Measurements from ENCODE around the gene NSD1.

- TF ChIP-seq, protein P1, sequence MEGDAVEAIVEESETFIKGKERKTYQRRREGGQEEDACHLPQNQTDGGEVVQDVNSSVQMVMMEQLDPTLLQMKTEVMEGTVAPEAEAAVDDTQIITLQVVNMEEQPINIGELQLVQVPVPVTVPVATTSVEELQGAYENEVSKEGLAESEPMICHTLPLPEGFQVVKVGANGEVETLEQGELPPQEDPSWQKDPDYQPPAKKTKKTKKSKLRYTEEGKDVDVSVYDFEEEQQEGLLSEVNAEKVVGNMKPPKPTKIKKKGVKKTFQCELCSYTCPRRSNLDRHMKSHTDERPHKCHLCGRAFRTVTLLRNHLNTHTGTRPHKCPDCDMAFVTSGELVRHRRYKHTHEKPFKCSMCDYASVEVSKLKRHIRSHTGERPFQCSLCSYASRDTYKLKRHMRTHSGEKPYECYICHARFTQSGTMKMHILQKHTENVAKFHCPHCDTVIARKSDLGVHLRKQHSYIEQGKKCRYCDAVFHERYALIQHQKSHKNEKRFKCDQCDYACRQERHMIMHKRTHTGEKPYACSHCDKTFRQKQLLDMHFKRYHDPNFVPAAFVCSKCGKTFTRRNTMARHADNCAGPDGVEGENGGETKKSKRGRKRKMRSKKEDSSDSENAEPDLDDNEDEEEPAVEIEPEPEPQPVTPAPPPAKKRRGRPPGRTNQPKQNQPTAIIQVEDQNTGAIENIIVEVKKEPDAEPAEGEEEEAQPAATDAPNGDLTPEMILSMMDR (IDR thresholded peaks at IDR 0.05; ENCODE audit: low read depth, low read length, poor library complexity, severe bottlenecking) = no peak
- no peak for TF ChIP-seq EZH2phosphoT487 (IDR thresholded peaks at IDR 0.05; ENCODE audit: borderline replicate concordance, low read length)
Observed at GRCh38 chr5:177097016-177097985, 36.3 kb upstream of the NSD1 start.

Measured in DOHH2 (cell line).